ENCODE measurements around the gene CHRNA4. TPM values are rescaled to one million over a fixed set of nuclear protein-coding genes. Genes with fewer than 3 reads are reported as not detected.

The CHRNA4 gene
- total RNA-seq, 1 donor, result not detected

DNA sequence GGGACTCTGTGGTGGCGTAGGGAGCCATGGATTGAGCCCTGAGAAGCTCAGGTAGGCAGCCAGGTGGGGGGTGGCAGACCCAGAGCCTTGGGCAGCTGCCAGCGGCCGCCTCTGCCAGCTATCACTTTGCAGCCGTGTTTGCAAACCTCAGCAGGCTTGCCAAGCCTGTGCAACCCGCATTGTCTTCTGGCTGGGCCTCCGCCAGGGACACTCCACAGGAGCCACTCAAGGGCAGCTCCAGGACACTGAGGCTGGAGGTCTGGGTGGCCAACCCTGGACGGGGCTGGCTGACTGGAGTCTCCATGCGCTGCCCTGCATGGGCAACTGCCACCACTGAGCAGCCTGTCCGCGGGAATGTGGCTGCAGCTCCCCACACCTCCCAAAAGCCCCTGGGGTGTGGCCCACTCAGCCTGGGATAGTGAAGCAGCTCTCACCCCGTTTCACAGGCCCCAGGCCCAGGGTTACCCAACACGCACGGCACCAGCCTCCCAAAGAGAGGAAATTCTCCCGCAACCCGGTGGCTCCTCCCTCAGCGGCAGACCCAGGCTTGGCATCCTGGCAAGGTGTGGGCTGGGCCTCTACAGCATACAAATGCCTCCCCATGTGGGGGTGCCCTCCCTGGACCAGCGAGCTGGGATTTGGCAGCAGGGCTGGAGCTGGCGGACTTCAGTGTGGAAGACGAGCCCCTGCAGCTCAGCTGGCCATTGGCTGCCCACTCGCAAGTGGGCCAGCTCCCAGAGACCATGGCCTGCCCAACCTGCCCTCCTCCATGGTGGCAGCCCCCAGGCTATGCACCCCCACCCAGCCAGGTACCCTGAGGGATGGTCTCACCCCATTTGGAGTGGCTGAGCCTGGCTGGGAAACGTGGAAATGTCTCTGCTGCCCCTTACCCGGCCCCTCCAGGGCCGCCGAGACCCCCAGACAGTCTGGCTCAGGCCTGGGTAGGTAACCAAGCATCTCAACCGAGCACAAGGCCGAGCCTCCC, 2.9 kb downstream of the CHRNA4 start:
- no peak overlapping the region for H3K4me3 ChIP-seq (ENCODE audit: low read depth, low read length)
- TF ChIP-seq, protein P1, sequence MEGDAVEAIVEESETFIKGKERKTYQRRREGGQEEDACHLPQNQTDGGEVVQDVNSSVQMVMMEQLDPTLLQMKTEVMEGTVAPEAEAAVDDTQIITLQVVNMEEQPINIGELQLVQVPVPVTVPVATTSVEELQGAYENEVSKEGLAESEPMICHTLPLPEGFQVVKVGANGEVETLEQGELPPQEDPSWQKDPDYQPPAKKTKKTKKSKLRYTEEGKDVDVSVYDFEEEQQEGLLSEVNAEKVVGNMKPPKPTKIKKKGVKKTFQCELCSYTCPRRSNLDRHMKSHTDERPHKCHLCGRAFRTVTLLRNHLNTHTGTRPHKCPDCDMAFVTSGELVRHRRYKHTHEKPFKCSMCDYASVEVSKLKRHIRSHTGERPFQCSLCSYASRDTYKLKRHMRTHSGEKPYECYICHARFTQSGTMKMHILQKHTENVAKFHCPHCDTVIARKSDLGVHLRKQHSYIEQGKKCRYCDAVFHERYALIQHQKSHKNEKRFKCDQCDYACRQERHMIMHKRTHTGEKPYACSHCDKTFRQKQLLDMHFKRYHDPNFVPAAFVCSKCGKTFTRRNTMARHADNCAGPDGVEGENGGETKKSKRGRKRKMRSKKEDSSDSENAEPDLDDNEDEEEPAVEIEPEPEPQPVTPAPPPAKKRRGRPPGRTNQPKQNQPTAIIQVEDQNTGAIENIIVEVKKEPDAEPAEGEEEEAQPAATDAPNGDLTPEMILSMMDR (IDR thresholded peaks at IDR 0.05; ENCODE audit: insufficient read depth, low read length), result no peak
- DNase-seq (ENCODE audit: low read depth), result no peak

DNA sequence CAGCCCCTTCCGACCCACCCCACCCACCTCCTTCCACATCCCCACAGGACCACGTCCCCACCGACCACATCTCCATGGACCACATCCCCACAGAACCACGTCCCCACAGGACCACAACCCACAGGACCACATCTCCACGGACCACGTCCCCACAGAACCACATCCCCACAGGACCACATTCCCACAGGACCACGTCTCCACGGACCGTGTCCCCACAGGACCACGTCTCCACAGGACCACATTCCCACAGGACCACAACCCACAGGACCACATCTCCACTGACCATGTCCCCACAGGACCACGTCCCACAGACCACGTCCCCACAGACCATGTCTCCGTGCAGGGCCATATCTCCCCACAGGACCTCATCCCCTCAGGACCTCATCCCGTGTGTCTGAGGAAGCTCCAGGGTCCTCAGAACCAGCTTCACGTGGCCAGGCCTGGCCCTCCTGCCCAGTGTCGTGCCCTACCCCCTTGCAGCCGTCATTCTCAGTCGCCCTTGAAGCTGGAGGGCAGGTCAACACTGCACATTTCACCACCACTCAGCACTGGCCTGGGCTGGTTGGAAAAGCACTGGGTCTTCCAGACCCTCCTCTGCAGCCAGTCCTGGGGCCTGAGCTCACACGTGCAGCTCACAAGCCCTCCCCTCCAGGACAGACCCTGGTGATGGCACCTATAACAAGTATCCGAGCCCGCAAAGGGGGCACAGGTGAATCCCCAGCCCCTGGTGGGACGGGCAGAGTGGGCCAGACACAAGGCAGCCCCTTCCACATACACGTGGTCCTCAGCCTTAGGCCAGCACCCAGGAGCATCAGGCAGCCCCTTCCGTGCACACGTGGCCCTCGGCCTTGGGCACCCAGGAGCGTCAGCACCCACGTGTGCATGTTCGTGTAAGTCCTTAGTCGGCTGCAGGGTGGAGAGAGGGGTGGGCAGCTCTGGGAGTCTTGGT, 3.9 kb downstream of the CHRNA4 start:
- DNase-seq (ENCODE audit: low read depth), result no peak
- H3K4me3 ChIP-seq (ENCODE audit: low read depth, low read length), result no peak overlapping the region
- TF ChIP-seq, protein P1 (IDR thresholded peaks at IDR 0.05; ENCODE audit: insufficient read depth, low read length), result no peak

DNA sequence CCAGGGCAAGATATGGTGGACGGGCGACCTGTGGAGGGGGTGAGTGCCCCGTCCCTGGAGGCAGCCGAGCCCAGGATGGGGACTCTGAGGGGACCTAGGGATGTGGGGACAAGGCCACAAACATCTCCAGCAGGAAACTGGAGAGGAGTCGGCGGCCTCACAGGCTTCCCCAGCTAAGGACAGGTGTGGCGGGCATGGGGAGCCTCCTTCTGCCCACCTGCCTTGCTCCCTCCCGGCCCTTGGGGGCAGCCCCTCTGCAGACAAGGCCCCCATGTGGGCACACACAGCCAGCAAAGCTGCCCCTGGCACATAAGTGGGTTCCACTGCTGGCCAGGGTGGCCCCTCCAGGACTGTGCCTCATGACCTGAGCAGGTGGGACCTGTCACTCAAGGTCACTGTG, 4.6 kb downstream of the CHRNA4 start:
- no peak for DNase-seq (ENCODE audit: low read depth)
- TF ChIP-seq, protein P1 (IDR thresholded peaks at IDR 0.05; ENCODE audit: insufficient read depth, low read length), result no peak
- H3K4me3 ChIP-seq (ENCODE audit: low read depth, low read length), result no peak overlapping the region

DNA sequence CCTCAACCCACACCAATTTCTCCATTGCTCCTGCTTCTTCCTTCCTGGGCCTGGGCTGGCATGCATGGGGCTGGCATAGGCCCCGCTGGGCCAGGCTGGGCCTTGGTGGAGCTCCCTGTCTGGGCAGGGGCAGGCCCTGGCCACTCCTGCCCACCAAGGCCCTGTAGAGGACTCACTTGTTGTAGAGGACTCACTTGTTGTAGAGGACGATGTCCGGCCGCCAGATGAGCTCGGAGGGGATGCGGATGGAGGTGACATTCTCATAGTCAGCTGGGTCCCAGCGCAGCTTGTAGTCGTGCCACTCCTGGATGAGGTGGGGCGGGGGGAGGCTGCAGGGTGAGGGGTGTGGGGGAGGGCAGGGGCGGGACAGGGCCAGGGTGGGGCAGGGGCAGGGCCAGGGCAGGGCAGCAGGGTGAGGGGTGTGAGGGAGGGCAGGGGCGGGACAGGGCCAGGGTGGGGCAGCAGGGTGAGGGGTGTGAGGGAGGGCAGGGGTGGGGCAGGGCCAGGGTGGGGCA, 5.3 kb downstream of the CHRNA4 start:
- H3K4me3 ChIP-seq (ENCODE audit: low read depth, low read length), result no peak overlapping the region
- TF ChIP-seq, protein P1 (IDR thresholded peaks at IDR 0.05; ENCODE audit: insufficient read depth, low read length), result no peak
- DNase-seq (ENCODE audit: low read depth), result no peak

DNA sequence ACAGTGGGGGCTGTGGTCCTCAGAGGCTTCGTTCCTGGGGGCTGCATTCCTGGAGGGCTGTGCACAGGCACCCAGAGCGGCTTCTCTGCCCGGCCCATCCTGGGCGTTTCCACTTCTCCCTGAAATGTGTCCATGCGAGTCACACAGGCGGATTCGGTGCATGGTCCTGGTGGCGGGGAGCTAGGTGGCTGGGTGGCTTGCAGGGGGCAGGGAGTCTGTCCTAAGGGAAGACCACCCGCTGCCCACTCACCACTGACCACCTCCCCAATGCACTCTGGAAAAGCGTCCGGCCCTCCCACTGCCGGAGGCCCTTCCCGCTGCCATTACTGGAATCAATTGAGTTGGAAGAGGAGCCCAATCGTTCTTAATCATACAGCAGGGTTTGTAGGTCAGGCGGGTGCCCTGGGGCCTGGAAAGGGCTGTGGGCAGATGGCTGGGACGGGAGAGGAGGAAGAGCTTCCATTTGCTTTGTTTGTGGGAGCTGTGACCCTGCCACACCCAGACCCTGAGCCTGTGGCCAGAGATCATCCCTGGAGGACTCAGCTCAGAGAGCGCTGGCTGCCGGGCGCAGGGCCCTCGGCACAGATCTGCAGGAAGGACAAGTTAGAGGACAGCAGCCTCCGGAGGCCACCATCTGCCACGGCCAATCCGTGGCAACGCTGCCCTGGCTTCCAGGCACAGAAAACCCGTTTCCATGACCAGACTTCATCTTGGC, 6.4 kb downstream of the CHRNA4 start:
- TF ChIP-seq, protein P1 (IDR thresholded peaks at IDR 0.05; ENCODE audit: insufficient read depth, low read length), result no peak
- DNase-seq (ENCODE audit: low read depth), result no peak
- no peak overlapping the region for H3K4me3 ChIP-seq (ENCODE audit: low read depth, low read length)

DNA sequence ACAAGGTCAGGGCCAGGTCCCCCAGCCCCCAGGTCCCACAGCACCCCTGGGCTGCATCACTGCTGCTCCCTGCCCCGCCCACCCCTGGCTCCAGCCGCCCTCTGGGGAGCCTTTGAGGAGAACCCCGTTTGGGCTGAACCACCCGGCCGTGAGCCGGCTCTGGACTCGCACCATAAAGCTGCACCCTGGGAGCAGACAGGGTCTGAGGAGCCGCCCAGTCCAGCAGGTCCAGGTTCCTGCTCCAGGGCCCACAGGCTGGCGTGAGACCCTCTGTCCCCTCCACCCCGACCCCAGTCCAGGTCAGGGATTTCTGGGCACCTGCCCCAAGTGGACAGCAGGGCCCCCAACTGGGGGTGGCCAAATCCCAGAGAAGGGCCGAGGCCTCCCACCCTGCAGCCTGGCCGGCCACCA, 8.3 kb downstream of the CHRNA4 start:
- TF ChIP-seq, protein P1 (IDR thresholded peaks at IDR 0.05; ENCODE audit: insufficient read depth, low read length), result no peak
- no peak for DNase-seq (ENCODE audit: low read depth)
- H3K4me3 ChIP-seq (ENCODE audit: low read depth, low read length), result no peak overlapping the region
